ENCODE data around the gene TOP1. TPM values are rescaled to one million over a fixed set of nuclear protein-coding genes. Genes with fewer than 3 reads are reported as not detected.

Gene TOP1
- total and polyA plus RNA-seq, 9 of the 15 experiments (the other 6 are each of a cell fraction or from before 2014, with no cell fraction given) = 26.4 to 127 (median 39.6) TPM

DNA sequence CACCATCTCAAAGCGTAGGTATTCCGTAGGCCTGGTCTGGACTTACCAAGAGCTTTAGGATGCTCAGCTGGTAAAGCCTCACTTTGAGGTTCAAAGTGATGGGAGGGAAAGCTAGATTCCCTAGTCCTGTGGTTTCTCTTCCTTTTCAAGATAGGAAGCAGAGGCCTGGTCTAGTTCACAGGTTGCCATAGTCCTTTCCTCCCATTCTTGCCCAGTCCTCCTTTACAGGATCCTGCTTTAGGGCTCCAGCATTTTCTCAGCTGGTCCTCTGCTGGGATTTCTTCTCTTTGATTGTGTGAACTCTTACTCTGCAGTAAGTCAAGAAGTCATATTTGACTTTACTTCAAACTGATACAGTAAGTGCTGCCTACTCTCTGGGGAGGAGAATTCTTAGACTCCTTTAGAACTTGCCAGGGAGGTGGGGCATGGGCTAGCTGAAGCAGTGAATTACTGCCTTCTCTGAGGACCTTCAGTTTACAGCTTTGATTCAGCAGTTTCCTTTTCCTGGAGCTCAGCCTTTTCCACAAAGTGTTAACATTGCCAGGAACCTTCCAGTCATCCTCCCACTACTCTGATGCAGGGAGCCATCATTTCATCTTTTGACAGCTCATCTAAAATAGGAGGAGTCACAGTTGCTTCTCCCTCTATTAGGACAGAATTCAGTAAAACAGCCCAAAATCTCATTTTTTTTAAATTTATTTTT is 65.9 kb downstream of the TOP1 start:
- Histone ChIP-seq H4K20me1 (replicated peaks; ENCODE audit: control insufficient read depth, insufficient read depth, low read length) (no peaks in the 10 kb centered on the region), H3K36me3 (ENCODE audit: control insufficient read depth, insufficient read depth, low read length) (peaks cover 78% of the 10 kb centered on the region), H3K27me3 (ENCODE audit: control insufficient read depth in 2 of 2, insufficient read depth in 2 of 2, low read length in 2 of 2) (no peaks in the 10 kb centered on the region), H3K4me2 (ENCODE audit: insufficient read depth, low read length) (no peak overlapping the region), H3K27ac (ENCODE audit: extremely low read depth, low read depth, low read length) (peak overlapping the region; percentile 24; the same call in 1 of the 3 replicates), H3K9me1 (ENCODE audit: control insufficient read depth, insufficient read depth, low read length) (no peaks in the 10 kb centered on the region), H3K79me2 (ENCODE audit: control insufficient read depth, insufficient read depth, low read length) (no peaks in the 10 kb centered on the region), H3K4me3 (no peak overlapping the region), H3K4me1 (replicated peaks in 1 of 2; ENCODE audit: control insufficient read depth in 2 of 2, insufficient read depth in 2 of 2, low read length in 2 of 2) (no peaks in the 10 kb centered on the region), H3K9ac (ENCODE audit: insufficient read depth in 1 of 2, low read depth in 2 of 2, low read length in 2 of 2) (no peak overlapping the region), H3K9me3 (replicated peaks; ENCODE audit: control insufficient read depth, insufficient read depth, low read depth, low read length) (no peaks in the 10 kb centered on the region), H2AFZ (ENCODE audit: low read depth, low read length) (no peak overlapping the region)
- ChIA-PET POLR2A (interaction anchor here (0.6 to 1.6 kb wide), 5 partner anchors 8 to 197 kb away, joined by 3 to 12 read pairs (median 4); no protein-coding TSS in a partner anchor), CTCF (ENCODE audit: low intra/inter-chr PET ratio) (interaction anchor here (0.5 to 2.8 kb wide), 4 partner anchors 64 to 246 kb away, joined by 3 to 36 read pairs (median 15); partner anchors contain the start of gene LPIN3)
- DNase-seq (ENCODE audit: extremely low read depth in 1 of 4, low spot score in 3 of 4) (no peak), FAIRE-seq (no peak), ATAC-seq (peak; percentile 27; the same call in 1 of the 3 replicates)
- intact Hi-C loops (cut with micrococcal nuclease) (loop anchor here (1.0 kb wide), 2 partner anchors 104 to 126 kb away; no protein-coding TSS in a partner anchor), in situ Hi-C loops (cut with MboI) (loop anchor here (5.0 kb wide), 1 partner anchor 107 kb away; no protein-coding TSS in a partner anchor)
- WGBS (ENCODE audit: insufficient coverage, low coverage, missing lambda C conversion rate) = 100% methylated on average over 2 of the region's 2 CpGs
- no TSS peak for BruUV-seq (replicated peaks)
- no peak for TF ChIP-seq CHAMP1 (IDR thresholded peaks at IDR 0.05)
- TF ChIP-seq HOXB6 (CRISPR knock-in tag; IDR thresholded peaks at IDR 0.05; ENCODE audit: borderline replicate concordance) = no peak
- TF ChIP-seq NRF1 (conservative IDR thresholded peaks at IDR 0.05 in 1 of 2, IDR thresholded peaks at IDR 0.05 in 1 of 2) = no peak
- no peak for TF ChIP-seq MAFG (tag; conservative IDR thresholded peaks at IDR 0.05)
- TF ChIP-seq ZNF124 (CRISPR knock-in tag; IDR thresholded peaks at IDR 0.05) = no peak
- TF ChIP-seq, protein P1, sequence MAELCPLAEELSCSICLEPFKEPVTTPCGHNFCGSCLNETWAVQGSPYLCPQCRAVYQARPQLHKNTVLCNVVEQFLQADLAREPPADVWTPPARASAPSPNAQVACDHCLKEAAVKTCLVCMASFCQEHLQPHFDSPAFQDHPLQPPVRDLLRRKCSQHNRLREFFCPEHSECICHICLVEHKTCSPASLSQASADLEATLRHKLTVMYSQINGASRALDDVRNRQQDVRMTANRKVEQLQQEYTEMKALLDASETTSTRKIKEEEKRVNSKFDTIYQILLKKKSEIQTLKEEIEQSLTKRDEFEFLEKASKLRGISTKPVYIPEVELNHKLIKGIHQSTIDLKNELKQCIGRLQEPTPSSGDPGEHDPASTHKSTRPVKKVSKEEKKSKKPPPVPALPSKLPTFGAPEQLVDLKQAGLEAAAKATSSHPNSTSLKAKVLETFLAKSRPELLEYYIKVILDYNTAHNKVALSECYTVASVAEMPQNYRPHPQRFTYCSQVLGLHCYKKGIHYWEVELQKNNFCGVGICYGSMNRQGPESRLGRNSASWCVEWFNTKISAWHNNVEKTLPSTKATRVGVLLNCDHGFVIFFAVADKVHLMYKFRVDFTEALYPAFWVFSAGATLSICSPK (IDR thresholded peaks at IDR 0.05; ENCODE audit: borderline replicate concordance) = no peak
- TF ChIP-seq RBM17 (IDR thresholded peaks at IDR 0.05; ENCODE audit: borderline replicate concordance, low read depth, low read length) = no peak
- no peak for TF ChIP-seq CBX2 (IDR thresholded peaks at IDR 0.05; ENCODE audit: insufficient read depth, low read length, poor library complexity, severe bottlenecking)
- TF ChIP-seq GABPA (tag; conservative IDR thresholded peaks at IDR 0.05; ENCODE audit: low read depth) = no peak
- no peak for TF ChIP-seq RBM15 (IDR thresholded peaks at IDR 0.05; ENCODE audit: insufficient read depth, low read length)
- TF ChIP-seq RCOR1 (IDR thresholded peaks at IDR 0.05; ENCODE audit: borderline replicate concordance in 1 of 2, low read depth in 2 of 2, low read length in 2 of 2) = no peak
- TF ChIP-seq PHF8 (IDR thresholded peaks at IDR 0.05; ENCODE audit: borderline replicate concordance, low read length) = no peak
- TF ChIP-seq FOXP4 (CRISPR knock-in tag; IDR thresholded peaks at IDR 0.05; ENCODE audit: borderline replicate concordance) = no peak
- no peak for TF ChIP-seq FOXP1 (CRISPR knock-in tag; IDR thresholded peaks at IDR 0.05)
- TF ChIP-seq FOXK1 (CRISPR knock-in tag; IDR thresholded peaks at IDR 0.05; ENCODE audit: borderline replicate concordance) = no peak
